Cardiac muscle cell (in vitro differentiated cells and primary cell): Measurements from ENCODE around the gene ZNF614. TPM values are rescaled to one million over a fixed set of nuclear protein-coding genes. Genes with fewer than 3 reads are reported as not detected.
A peak's percentile ranks its signal among the peaks of the same experiment; 100 is the strongest.
"Not testable (repeated sequence)": the region's sequence is repeated elsewhere in the genome, so short reads cannot be mapped to it uniquely, and the experiment has no call there.

Experiments used
- DNase-seq, 2 donors: peaks; one replicate each; pipeline versions ENCODE4 v3.0.0 to v3.0.0-alpha.2; 2010 to 2017; ENCODE audit warnings: low read depth in 1 of 2, low spot score in 1 of 2
- H3K27ac ChIP-seq: fragments of 200-600 bp; sonication (generic); 2 replicates; pipeline ENCODE4 v1.5.1; 2016
- H3K27me3 ChIP-seq: fragments of 200-600 bp; sonication (generic); 2 replicates; pipeline ENCODE4 v1.6.0; 2016; ENCODE audit warnings: control low read depth
- H3K36me3 ChIP-seq: fragments of 200-600 bp; sonication (generic); 2 replicates; pipeline ENCODE4 v1.5.1; 2016; ENCODE audit warnings: control low read depth
- H3K4me1 ChIP-seq: fragments of 200-600 bp; sonication (generic); 2 replicates; pipeline ENCODE4 v1.8.1; 2017; ENCODE audit warnings: low read depth, mild to moderate bottlenecking, mixed run types
- H3K4me3 ChIP-seq: fragments of 200-600 bp; sonication (generic); 2 replicates; pipeline ENCODE4 v1.5.1; 2016; ENCODE audit warnings: mild to moderate bottlenecking
- H3K9me3 ChIP-seq: fragments of 200-600 bp; sonication (generic); 2 replicates; pipeline ENCODE4 v1.5.1; 2017; ENCODE audit warnings: low read depth, mild to moderate bottlenecking, control low read depth
- CTCF ChIP-seq: IDR thresholded peaks from 2 replicates; pipeline ENCODE4 v1.5.1; 2012; ENCODE audit warnings: low read depth, mild to moderate bottlenecking, low read length
- polyA plus RNA-seq: library from polyadenylated mRNA; unstranded; fragments of >200 nt; fragmentation: Nextera tagmentation; extraction: Ambion mirVana; gene quantifications from 2 replicates; pipeline ENCODE4 v1.2.1, GENCODE V29; 2016
- total RNA-seq: library from RNA; depleted of rRNA; stranded (reverse); fragments of >200 nt; gene quantifications from 2 replicates; pipeline ENCODE4 v1.2.3, GENCODE V29; 2016

Gene ZNF614
- total and polyA plus RNA-seq, 2 experiments from 2014 or later: 11.6 to 13.3 TPM

- peak within 1 kb of the TSS; percentile 99 for H3K27ac ChIP-seq
- peaks cover 7% of the 10 kb centered on the region for H3K4me1 ChIP-seq
- peak; percentile 96 to 98 for DNase-seq
- no peak for TF ChIP-seq CTCF
- no peaks in the 10 kb centered on the region for H3K27me3 ChIP-seq
- no peaks in the 10 kb centered on the region for H3K9me3 ChIP-seq
- peaks cover 19% of the 10 kb centered on the region for H3K36me3 ChIP-seq
- H3K4me3 ChIP-seq: peak within 1 kb of the TSS; percentile 54
Observed at GRCh38 chr19:52048555-52049501, 20.6 kb upstream of the ZNF614 start, which contains the start of gene ZNF432. Gene ZNF432 (minus strand): TSS chr19:52048838. CDS start chr19:52046868, 1,970 bp downstream.

- no peaks in the 10 kb centered on the region for H3K4me1 ChIP-seq
- no peak overlapping the region for H3K4me3 ChIP-seq
- no peak for DNase-seq
- H3K27ac ChIP-seq: no peak overlapping the region
- no peak for TF ChIP-seq CTCF
- no peaks in the 10 kb centered on the region for H3K9me3 ChIP-seq
- H3K27me3 ChIP-seq: no peaks in the 10 kb centered on the region
- peaks cover 77% of the 10 kb centered on the region for H3K36me3 ChIP-seq
Observed at GRCh38 chr19:52039169-52039568, 11.0 kb upstream of the ZNF614 start.

GRCh38 chr19:52034051-52034728, 6.0 kb upstream of the ZNF614 start:
- peaks cover 61% of the 10 kb centered on the region for H3K36me3 ChIP-seq
- no peak overlapping the region for H3K27ac ChIP-seq
- DNase-seq: peak in 1 of 2 donors; percentile 3
- H3K27me3 ChIP-seq: no peaks in the 10 kb centered on the region
- H3K4me3 ChIP-seq: no peak overlapping the region
- no peak for TF ChIP-seq CTCF
- peaks cover 9% of the 10 kb centered on the region for H3K9me3 ChIP-seq
- no peaks in the 10 kb centered on the region for H3K4me1 ChIP-seq

GRCh38 chr19:52028780-52029123, 573 bp upstream of the ZNF614 start:
- Histone ChIP-seq H3K4me3 (peak overlapping the region; percentile 50), H3K27me3 (no peaks in the 10 kb centered on the region), H3K27ac (peak overlapping the region; percentile 89), H3K4me1 (no peaks in the 10 kb centered on the region), H3K36me3 (peaks cover 30% of the 10 kb centered on the region), H3K9me3 (peaks cover 7% of the 10 kb centered on the region)
- no peak for DNase-seq
- TF ChIP-seq CTCF: no peak

- H3K27ac ChIP-seq, H3K4me3 ChIP-seq, H3K4me1 ChIP-seq, H3K9me3 ChIP-seq, DNase-seq, H3K27me3 ChIP-seq: not testable (repeated sequence)
- H3K36me3 ChIP-seq: peaks cover 32% of the 10 kb centered on the region
Observed at GRCh38 chr19:52026255-52026990, 1.8 kb downstream of the ZNF614 start.

- peaks cover 44% of the 10 kb centered on the region for H3K36me3 ChIP-seq
- H3K4me1 ChIP-seq, DNase-seq, H3K4me3 ChIP-seq, H3K27ac ChIP-seq, H3K9me3 ChIP-seq, H3K27me3 ChIP-seq: not testable (repeated sequence)
Observed at GRCh38 chr19:52024478-52024877, 3.7 kb downstream of the ZNF614 start.
